CD14-positive monocyte (primary cell): Measurements from ENCODE around the gene EP400. TPM values are rescaled to one million over a fixed set of nuclear protein-coding genes. Genes with fewer than 3 reads are reported as not detected.
"Not testable (repeated sequence)": the region's sequence is repeated elsewhere in the genome, so short reads cannot be mapped to it uniquely, and the experiment has no call there.

Source experiments
- DNase-seq, 3 donors: peaks; one replicate each; pipeline ENCODE4 v3.0.0-alpha.2; 2011 to 2022
- H2AFZ ChIP-seq: 2 replicates; pipeline ENCODE4 v1.6.0; 2012; ENCODE audit warnings: mild to moderate bottlenecking, low read depth, low read length, inconsistent platforms; ENCODE audit not compliant: insufficient read depth, poor library complexity, severe bottlenecking
- H3K27ac ChIP-seq, 2 donors: 1 replicate in 1 of 2; 2 replicates in 1 of 2; pipeline ENCODE4 v1.5.1; 2012 to 2013; ENCODE audit warnings: low read length in 2 of 2, control low read depth in 1 of 2, inconsistent platforms in 1 of 2, low read depth in 1 of 2, mild to moderate bottlenecking in 1 of 2
- H3K27me3 ChIP-seq, 2 donors: one replicate each; pipeline versions ENCODE4 v1.6.0 to v1.6.1; 2011 to 2013; ENCODE audit warnings: low read length in 2 of 2; ENCODE audit not compliant: control insufficient read depth in 2 of 2, insufficient read depth in 2 of 2
- H3K36me3 ChIP-seq, 2 donors: replicated peaks in 1 of 2; 1 replicate in 1 of 2; 2 replicates in 1 of 2; pipeline versions ENCODE4 v1.5.1 to v1.6.1; 2012 to 2013; ENCODE audit warnings: low read length in 2 of 2, control low read depth in 1 of 2, inconsistent platforms in 1 of 2, mild to moderate bottlenecking in 1 of 2; ENCODE audit not compliant: insufficient read depth in 2 of 2, control insufficient read depth in 1 of 2
- H3K4me1 ChIP-seq, 2 donors: 1 replicate in 1 of 2; 2 replicates in 1 of 2; pipeline versions ENCODE4 v1.5.1 to v1.6.1; 2012 to 2013; ENCODE audit warnings: low read length in 2 of 2, control low read depth in 1 of 2, inconsistent platforms in 1 of 2, mild to moderate bottlenecking in 1 of 2, moderate library complexity in 1 of 2; ENCODE audit not compliant: insufficient read depth in 2 of 2, control insufficient read depth in 1 of 2
- H3K4me2 ChIP-seq: replicated peaks from 2 replicates; pipeline ENCODE3; 2012; ENCODE audit warnings: low read length, moderate library complexity, mild to moderate bottlenecking; ENCODE audit not compliant: poor library complexity, severe bottlenecking; ENCODE audit errors: extremely low read depth
- H3K4me3 ChIP-seq, 3 experiments: fragments of 200-600 bp in 1 of 3; sonication (generic) in 1 of 3; replicated peaks in 1 of 3; 1 replicate in 2 of 3; 2 replicates in 1 of 3; pipeline ENCODE4 v1.5.1; 2011 to 2013; ENCODE audit warnings: low read length in 3 of 3, mild to moderate bottlenecking in 3 of 3, control low read depth in 2 of 3, low read depth in 2 of 3, inconsistent platforms in 1 of 3, moderate library complexity in 1 of 3
- H3K79me2 ChIP-seq: 2 replicates; pipeline ENCODE4 v1.6.0; 2012; ENCODE audit warnings: mild to moderate bottlenecking, control low read depth, inconsistent platforms, low read length, moderate library complexity; ENCODE audit not compliant: insufficient read depth
- H3K9ac ChIP-seq: 2 replicates; pipeline ENCODE4 v1.6.0; 2017; ENCODE audit warnings: low read length, mild to moderate bottlenecking; ENCODE audit not compliant: insufficient read depth, poor library complexity, severe bottlenecking
- H3K9me3 ChIP-seq, 2 donors: replicated peaks in 1 of 2; 1 replicate in 1 of 2; 2 replicates in 1 of 2; pipeline versions ENCODE4 v1.5.1 to v1.6.1; 2012 to 2013; ENCODE audit warnings: low read length in 2 of 2, control low read depth in 1 of 2; ENCODE audit not compliant: control insufficient read depth in 1 of 2, insufficient read depth in 1 of 2
- H4K20me1 ChIP-seq: 2 replicates; pipeline ENCODE4 v1.6.0; 2012; ENCODE audit warnings: mild to moderate bottlenecking, low read length, control low read depth, moderate library complexity; ENCODE audit not compliant: insufficient read depth
- H3K27ac Mint-ChIP-seq, 7 donors: one replicate each; pipeline ENCODE4 v1.8.0; 2020; ENCODE audit warnings: mild to moderate bottlenecking in 7 of 7, mixed read lengths in 7 of 7, moderate library complexity in 6 of 7, inconsistent platforms in 2 of 7
- H3K27me3 Mint-ChIP-seq, 3 donors: one replicate each; pipeline ENCODE4 v1.8.0; 2021 to 2022; ENCODE audit warnings: low read depth in 3 of 3, mild to moderate bottlenecking in 3 of 3, mixed read lengths in 3 of 3, moderate library complexity in 3 of 3, inconsistent platforms in 1 of 3
- H3K36me3 Mint-ChIP-seq, 2 donors: one replicate each; pipeline ENCODE4 v1.8.0; 2020; ENCODE audit warnings: mixed read lengths in 2 of 2, inconsistent platforms in 1 of 2, mild to moderate bottlenecking in 1 of 2
- H3K4me1 Mint-ChIP-seq: one replicate; pipeline ENCODE4 v1.8.0; 2020; ENCODE audit warnings: mild to moderate bottlenecking, mixed read lengths
- H3K4me3 Mint-ChIP-seq, 2 donors: one replicate each; pipeline ENCODE4 v1.8.0; 2020; ENCODE audit warnings: mild to moderate bottlenecking in 2 of 2, mixed read lengths in 2 of 2, moderate library complexity in 1 of 2
- H3K9me3 Mint-ChIP-seq, 7 donors: one replicate each; pipeline ENCODE4 v1.8.0; 2020 to 2022; ENCODE audit warnings: mixed read lengths in 7 of 7, mild to moderate bottlenecking in 6 of 7, moderate library complexity in 6 of 7, inconsistent platforms in 2 of 7
- WGBS: methylation state at CpG from one replicate; pipeline ENCODE4 v1.1.5; 2013; ENCODE audit warnings: missing lambda C conversion rate; ENCODE audit not compliant: insufficient coverage; 5-methylcytosine and 5-hydroxymethylcytosine counted together
- intact Hi-C, 2 donors: fragments of 100-400 bp; cut with micrococcal nuclease; formaldehyde crosslinking; loops; one replicate each; pipeline versions ENCODE4 v1.15.0 to v1.15.1; 2023
- polyA plus RNA-seq, 3 donors: library from polyadenylated mRNA; depleted of rRNA in 1 of 3; unstranded in 2 of 3; stranded (reverse) in 1 of 3; fragments of 300-500 nt in 2 of 3; fragments of >200 nt in 1 of 3; fragmentation: Illumina TruSeq in 2 of 3; gene quantifications; 1 replicate in 2 of 3; 2 replicates in 1 of 3; pipeline ENCODE4 v1.2.3, GENCODE V29; 2012 to 2021
- TF ChIP-seq, protein P1 (sequence below): fragments of 200-600 bp; IDR thresholded peaks from one replicate; pipeline ENCODE4 v1.8.0; 2022; ENCODE audit warnings: antibody characterized with exemption, mild to moderate bottlenecking

Gene EP400
- polyA plus RNA-seq, 3 donors = 0.65 to 12.1 (median 0.81) TPM

DNA sequence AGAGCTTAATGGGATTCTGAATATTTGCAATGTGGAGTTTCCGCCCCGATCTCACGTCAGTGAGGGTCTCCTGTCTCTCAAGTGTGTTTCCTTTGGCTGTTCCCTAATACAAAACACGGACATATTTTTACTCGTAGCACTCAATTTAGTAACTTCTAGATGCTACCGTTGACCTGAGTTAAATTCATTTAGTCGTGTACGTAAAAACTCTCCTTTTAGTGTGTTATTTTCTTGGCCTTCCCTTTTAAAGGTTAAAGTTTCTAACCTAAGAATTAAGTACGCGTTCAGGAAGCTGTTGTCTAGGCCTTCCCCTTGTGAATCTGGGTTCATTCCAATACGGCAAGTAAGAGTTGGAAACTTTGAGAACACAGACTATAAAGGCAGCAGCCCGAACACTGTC, 130.0 kb downstream of the EP400 start:
- WGBS = 100% methylated on average over 5 of the region's 12 CpGs

GRCh38 chr12:132080515-132080914, 130.8 kb downstream of the EP400 start:
- H3K9me3 ChIP-seq, H3K9me3 Mint-ChIP-seq, H3K27me3 ChIP-seq, H3K27me3 Mint-ChIP-seq, H3K9ac ChIP-seq, H3K4me3 ChIP-seq, H3K27ac ChIP-seq, H3K4me2 ChIP-seq, H2AFZ ChIP-seq, H3K79me2 ChIP-seq, H4K20me1 ChIP-seq, DNase-seq, H3K4me3 Mint-ChIP-seq, H3K27ac Mint-ChIP-seq: not testable (repeated sequence)
- 88% methylated on average over 4 of the region's 7 CpGs for WGBS
- peaks cover 34 to 51% of the 10 kb centered on the region in 2 donors for H3K36me3 ChIP-seq
- intact Hi-C loops = loop anchor here (5.0 to 10.0 kb wide), 4 partner anchors 62 to 424 kb away; partner anchors contain the start of genes DDX51 (in 1 of the 2) and NOC4L (in 1 of the 2)
- peaks cover 33 to 46% of the 10 kb centered on the region in 2 donors for H3K36me3 Mint-ChIP-seq
- H3K4me1 Mint-ChIP-seq = peaks cover 13% of the 10 kb centered on the region
- H3K4me1 ChIP-seq = peaks cover 14 to 15% of the 10 kb centered on the region in 2 donors

More for the DNA sequence above, 130.0 kb downstream of the EP400 start:
- peaks cover 42 to 59% of the 10 kb centered on the region in 2 donors for H3K36me3 ChIP-seq
- H3K27me3 ChIP-seq = no peaks in the 10 kb centered on the region
- DNase-seq = no peak
- no peaks in the 10 kb centered on the region for H3K9me3 Mint-ChIP-seq
- H3K4me1 ChIP-seq = peaks cover 6% of the 10 kb centered on the region in 2 donors
- no peak overlapping the region for H3K27ac ChIP-seq
- H3K9me3 ChIP-seq = no peaks in the 10 kb centered on the region
- TF ChIP-seq, protein P1, sequence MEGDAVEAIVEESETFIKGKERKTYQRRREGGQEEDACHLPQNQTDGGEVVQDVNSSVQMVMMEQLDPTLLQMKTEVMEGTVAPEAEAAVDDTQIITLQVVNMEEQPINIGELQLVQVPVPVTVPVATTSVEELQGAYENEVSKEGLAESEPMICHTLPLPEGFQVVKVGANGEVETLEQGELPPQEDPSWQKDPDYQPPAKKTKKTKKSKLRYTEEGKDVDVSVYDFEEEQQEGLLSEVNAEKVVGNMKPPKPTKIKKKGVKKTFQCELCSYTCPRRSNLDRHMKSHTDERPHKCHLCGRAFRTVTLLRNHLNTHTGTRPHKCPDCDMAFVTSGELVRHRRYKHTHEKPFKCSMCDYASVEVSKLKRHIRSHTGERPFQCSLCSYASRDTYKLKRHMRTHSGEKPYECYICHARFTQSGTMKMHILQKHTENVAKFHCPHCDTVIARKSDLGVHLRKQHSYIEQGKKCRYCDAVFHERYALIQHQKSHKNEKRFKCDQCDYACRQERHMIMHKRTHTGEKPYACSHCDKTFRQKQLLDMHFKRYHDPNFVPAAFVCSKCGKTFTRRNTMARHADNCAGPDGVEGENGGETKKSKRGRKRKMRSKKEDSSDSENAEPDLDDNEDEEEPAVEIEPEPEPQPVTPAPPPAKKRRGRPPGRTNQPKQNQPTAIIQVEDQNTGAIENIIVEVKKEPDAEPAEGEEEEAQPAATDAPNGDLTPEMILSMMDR = no peak
- no peak overlapping the region for H2AFZ ChIP-seq
- H3K27ac Mint-ChIP-seq = no peak overlapping the region
- H3K27me3 Mint-ChIP-seq = peaks cover 0 to 2% (median 0%) of the 10 kb centered on the region in 3 donors
- peaks cover 6% of the 10 kb centered on the region for H3K4me1 Mint-ChIP-seq
- H3K36me3 Mint-ChIP-seq = peaks cover 41 to 55% of the 10 kb centered on the region in 2 donors
- H3K4me2 ChIP-seq = no peak overlapping the region
- peaks cover under 1% of the 10 kb centered on the region for H3K79me2 ChIP-seq
- no peak overlapping the region for H3K9ac ChIP-seq
- H4K20me1 ChIP-seq = no peaks in the 10 kb centered on the region
- intact Hi-C loops = loop anchor here (5.0 to 10.0 kb wide), 4 partner anchors 63 to 425 kb away; partner anchors contain the start of genes DDX51 (in 1 of the 2) and NOC4L (in 1 of the 2)
- H3K4me3 Mint-ChIP-seq = no peak overlapping the region
- no peak overlapping the region for H3K4me3 ChIP-seq
